ENCODE data around the gene GBF1.

DNA sequence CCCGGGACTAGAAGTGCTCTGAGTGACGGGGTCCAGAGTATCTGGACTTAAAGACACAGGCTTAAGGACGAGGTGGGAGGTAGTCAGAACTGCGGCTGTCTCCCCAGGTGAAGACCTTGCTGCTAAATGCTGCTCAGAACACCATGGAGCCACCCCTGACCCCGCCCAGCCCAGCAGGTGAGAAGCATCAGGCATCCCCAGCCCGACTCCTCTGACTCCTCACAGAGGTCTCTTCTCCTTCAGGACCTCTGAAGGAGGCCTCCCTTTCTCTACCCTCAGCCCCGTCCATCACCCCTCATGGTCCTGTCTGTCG, 156.0 kb downstream of the GBF1 start:
- TF ChIP-seq POLR2A (IDR thresholded peaks at IDR 0.05) (no peak), CTCF (IDR thresholded peaks at IDR 0.05) (no peak)

All from thyroid gland (tissue), 4 donors.